Amygdala (tissue), 56 donors: Measurements from ENCODE around the gene ABLIM2.
"Not testable (repeated sequence)": the region's sequence is repeated elsewhere in the genome, so short reads cannot be mapped to it uniquely, and the experiment has no call there.

Source experiments
- DNase-seq, 56 donors: peaks; one replicate each; lab custom pipeline; 2025; lab: John Stamatoyannopoulos, UW

Gene ABLIM2

DNA sequence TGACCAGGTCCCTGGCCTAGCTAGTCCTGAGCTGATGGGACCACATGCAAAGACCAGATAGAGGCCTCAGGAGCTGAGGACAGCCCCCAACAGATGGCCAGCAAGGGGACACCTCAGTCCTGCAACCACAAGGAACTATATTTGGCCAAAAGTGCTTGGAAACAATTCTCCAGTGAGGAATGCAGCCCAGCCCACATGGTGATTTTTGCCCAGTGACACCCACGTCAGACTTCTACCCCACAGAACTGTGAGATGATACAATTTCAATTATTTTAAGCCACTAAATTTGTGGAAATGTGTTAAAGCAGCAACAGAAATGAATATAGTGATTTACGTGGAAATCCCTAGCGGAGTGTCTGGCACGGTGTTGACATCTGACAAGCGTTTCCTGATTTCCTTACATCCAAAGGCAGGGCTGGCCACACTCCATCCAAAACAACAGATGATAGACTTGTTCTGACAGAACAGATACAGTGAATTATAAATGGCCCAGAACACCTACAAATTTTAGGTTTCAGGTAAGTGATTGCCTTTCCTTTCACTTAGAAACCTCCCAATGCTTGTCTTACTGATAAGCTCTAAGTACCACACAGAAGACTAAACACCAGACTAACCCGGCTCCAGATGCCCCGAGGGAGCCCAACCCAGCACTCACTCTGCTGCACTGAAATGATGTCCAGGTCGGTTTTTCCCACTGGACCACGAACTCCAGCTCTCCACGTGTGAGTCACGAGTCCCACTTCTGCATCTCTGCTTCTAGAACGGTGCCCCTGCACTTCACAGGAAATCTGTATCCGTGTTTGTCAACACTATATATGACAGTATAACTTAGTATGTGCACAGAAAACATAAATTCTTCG, 224.7 kb downstream of the ABLIM2 start:
- no peak for DNase-seq

DNA sequence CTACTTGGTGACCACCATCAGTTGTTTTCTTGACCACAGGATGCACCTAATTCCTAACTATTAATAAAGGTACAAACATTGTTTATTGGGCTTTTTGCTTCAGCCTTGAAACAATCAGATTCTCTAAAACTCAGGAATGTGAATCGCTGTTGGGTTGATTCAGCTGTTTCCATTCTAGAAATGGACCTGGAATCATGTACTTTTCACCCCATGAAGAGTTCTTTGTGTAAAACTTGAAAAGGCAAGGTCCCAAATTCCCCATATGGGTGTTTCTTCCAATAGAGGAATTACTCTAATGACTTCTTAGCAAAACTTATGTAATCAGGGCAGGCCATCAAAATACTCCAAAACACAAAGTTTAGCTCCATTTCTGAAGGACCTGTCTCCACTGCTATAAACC, 226.3 kb downstream of the ABLIM2 start:
- DNase-seq: no peak

DNA sequence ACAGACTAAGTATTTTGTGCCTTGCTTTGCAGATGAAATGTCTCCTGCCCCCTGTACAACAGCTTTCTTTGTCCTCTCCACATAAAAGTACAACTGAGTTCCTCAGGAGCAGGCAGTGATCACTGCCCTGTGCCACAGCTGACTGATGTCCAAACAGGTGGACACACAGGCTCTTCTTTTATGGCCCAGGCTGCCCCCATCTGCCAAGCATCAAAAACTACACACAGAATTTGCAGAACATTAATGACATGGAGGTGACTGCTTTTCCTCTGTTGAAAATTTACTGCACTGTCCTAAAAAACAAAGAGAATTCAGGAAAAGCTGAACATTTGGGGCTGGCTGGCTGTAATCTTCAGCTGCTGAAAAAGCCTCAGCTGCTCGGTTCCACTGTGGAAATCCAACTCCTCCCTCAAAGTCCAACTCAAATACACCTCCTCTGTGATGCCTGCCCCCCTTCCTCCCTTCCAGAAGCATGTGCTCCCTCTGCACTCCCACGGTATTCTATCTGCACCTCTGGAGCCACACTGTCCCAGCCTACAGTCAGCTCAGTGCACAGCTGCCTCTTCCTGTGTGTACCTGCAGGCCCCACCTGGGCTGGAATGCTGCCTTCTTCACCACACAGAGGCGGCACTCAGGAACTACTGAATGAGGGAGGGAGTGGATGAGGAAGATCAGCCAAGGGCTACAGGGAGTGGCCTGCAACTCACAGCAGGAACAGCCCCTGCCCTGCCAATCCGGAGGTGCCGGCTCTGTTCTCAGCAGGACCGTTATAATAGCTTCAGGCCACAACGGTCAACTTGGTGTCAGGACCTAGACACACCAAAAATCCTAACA, 229.3 kb downstream of the ABLIM2 start:
- DNase-seq: peak in 4 of 56 donors; percentile 14 to 32 (median 22)

DNA sequence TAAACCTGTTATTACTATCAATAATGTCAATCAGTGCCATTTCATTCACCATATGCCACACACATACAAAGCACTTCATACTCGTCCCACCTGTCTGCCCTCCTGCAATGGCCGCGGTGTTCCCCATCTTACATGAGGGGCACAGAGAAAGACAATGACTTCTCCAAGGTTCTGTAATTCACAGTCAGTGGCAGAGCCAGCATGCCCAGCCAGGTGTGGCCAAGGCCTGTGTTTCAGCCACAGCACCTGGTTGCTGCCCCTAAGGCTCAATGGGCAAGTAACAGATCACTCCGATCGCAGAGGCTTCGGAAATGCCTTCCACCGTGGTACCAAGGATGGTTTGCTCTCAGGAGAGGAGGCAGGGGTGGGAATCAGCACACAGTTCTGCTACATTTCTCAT, 229.9 kb downstream of the ABLIM2 start:
- DNase-seq: no peak

DNA sequence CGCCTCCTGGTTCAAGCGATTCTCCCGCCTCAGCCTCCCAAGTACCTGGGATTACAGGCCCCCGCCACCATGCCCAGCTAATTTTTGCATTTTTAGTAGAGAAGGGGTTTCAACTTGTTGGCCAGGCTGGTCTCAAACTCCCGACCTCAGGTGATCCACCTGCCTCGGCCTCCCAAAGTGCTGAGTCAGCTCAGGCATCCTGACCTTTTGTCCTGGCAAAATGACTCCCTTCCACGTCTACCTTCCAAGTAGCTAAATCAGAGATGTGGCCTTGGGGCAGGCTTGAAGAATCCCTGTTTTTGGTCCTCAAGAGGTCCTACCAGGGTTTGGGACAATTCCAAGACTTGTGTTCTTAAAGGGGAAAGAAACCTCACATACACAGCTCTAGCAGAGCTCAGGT, 231.8 kb downstream of the ABLIM2 start:
- DNase-seq: no peak

DNA sequence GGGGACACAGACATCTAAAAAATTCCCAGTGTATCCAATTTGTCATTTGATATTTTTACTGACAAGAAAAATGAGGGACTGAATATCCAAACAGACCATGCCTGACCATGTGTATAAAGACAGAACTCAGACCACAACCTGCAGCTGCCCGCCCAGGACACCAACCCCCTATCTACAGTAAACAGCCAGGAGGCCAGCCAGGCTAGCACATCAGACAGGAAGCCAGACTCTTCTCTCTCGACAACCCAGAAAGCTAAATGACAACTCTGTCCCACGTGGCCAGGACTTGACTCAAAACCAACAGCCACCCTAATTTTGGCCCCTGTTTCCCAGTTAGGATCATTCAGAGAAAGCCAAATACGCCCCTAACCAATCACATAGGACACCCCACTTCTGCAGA, 234.0 kb downstream of the ABLIM2 start:
- no peak for DNase-seq

DNA sequence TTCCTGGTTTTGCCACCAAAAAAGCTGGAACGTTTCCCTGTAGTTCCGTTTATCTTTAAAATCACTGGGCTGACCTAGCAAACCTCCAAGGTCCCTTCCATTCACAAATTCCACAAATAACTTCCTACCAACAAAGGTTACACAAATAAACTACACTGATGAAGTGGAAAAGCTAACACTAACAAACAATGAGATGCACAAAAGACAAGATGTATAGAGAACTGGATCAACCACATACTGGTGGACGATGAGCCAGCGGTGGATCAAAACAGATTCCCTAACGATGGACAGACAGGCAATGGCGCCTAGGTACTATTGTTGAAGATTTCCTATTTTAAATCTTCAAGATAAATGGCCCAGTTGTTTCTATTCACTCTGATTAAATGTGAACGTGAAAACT, 234.4 kb downstream of the ABLIM2 start:
- DNase-seq: no peak

DNA sequence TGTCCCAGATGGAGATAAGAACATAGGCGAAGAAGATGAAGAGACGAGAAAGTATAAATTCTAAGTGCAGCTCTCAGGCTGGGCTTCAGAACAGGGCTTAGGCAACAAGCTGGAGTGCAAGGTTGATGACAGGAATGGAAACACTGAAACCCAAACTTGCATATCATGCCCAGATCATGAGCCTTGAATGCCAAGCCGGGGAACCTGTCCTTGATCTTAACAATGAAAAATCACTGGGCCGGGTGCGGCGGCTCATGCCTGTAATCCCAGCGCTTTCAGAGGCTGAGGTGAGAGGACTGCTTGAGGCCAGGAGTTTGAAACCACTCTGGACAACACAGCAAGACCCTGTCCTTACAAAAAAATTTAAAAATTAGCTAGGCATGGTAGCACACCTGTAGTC, 236.1 kb downstream of the ABLIM2 start:
- no peak for DNase-seq

DNA sequence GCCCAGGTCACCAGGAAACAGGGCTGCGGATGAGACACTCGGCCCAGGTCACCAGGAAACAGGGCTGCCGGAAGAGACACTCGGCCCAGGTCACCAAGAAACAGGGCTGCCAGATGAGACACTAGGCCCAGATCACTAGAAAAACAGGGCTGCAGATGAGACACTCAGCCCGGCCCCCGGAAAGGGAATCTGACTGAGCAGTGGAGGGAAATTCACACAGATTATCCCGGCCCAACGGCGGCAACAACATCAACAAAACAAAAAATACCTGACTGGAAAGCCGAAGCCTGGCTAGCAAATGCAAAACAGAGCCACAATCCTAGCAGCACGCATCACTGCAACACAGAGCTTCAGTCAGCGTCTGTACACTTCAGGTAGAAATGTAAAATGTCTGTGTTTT, 239.6 kb downstream of the ABLIM2 start:
- DNase-seq: no peak

DNA sequence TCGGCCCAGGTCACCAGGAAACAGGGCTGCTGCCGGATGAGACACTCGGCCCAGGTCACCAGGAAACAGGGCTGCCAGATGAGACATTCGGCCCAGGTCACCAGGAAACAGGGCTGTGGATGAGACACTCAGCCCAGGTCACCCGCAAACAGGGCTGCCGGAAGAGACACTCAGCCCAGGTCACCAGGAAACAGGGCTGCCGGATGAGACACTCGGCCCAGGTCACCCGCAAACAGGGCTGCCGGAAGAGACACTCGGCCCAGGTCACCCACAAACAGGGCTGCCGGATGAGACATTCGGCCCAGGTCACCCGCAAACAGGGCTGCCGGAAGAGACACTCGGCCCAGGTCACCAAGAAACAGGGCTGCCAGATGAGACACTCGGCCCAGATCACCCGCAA, 240.4 kb downstream of the ABLIM2 start:
- DNase-seq: not testable (repeated sequence)

DNA sequence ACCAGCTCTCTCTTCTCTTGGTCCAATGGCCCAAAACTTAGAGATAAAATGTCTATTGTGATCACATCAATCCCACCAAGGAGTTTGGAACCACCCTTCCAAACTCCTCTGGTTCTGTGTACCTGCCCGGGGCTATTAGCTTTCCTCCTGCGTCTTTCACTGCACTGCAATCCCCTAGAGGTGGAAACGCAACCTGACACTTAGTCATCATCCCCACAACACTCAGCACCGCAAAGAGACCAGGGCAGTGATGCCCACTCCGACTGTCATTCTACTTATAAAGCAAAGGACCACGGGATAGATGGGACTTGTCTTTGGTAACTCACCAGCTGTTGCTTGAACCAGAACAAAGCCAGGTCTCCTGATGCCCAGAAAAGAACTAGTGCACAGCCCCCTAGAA, 240.9 kb downstream of the ABLIM2 start:
- no peak for DNase-seq

DNA sequence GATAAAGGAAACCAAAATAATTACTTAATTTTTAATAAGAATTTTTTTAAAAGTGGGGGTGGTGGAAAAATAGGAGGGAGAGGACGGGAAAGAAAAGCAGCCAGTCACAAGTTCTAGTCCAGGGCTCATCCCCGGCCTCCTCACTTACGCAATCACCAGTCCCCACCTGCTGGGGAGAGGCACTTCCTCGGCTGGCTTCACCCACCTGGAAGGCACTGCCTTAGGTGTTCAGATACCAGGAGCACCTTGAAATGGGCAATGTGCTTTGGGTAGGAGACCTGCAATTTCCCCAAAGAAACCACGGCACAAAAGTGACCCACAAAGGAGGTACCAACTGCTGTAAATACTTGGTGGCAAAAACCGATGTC, 242.8 kb downstream of the ABLIM2 start:
- DNase-seq: no peak
